HG03064 (cell line): ENCODE measurements around the gene DDX41.
"Not testable (repeated sequence)": the region's sequence is repeated elsewhere in the genome, so short reads cannot be mapped to it uniquely, and the experiment has no call there.

ENCODE experiments used
- ATAC-seq: cut with Tn5 transposase; IDR thresholded peaks from one replicate; pipeline ENCODE4 v1.9.1; 2021; ENCODE audit warnings: low read depth; ENCODE audit not compliant: unreplicated experiment

DDX41 gene

GRCh38 chr5:177487144-177487543 is 29.6 kb downstream of the DDX41 start:
- no peak for ATAC-seq

DNA sequence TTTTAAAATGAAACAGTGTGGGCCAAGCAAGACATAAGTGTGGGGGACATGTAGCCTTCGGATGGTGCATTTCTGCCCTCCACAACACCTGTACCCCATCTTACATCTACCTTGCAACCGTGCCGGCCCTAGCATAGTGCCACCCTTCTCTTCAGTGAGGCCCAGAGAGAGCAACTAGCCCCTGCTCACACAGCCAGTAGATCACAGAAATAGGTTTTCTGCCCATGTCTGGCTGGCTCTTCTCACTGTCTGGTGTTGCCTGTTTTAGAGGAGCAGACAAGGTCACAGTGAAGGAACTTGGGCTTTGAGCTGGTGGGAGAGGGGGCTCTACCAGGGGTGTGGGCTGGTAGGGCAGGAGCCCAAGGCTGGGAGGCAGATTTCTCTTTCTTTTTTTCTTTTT is 30.5 kb downstream of the DDX41 start:
- ATAC-seq: no peak

DNA sequence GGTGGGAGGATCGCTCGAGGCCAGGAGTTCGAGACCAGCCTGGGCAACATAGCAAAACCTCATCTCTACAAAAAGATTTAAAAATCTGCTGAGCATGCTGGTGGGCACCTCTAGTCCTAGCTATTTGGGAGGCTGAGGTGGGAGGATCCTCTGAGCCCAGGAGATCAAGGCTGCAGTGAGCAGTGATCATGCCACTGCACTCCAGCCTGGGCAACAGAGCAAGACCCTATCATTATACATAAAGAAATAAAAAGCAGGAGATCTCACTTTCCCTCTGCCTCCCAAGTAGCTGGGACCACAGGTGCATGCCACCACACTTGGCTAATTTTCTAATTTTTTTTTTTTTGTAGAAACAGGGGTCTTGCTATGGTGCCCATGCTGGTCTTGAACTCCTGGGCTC is 31.0 kb downstream of the DDX41 start:
- not testable (repeated sequence) for ATAC-seq

GRCh38 chr5:177484902-177485549 is 31.7 kb downstream of the DDX41 start:
- ATAC-seq: no peak

DNA sequence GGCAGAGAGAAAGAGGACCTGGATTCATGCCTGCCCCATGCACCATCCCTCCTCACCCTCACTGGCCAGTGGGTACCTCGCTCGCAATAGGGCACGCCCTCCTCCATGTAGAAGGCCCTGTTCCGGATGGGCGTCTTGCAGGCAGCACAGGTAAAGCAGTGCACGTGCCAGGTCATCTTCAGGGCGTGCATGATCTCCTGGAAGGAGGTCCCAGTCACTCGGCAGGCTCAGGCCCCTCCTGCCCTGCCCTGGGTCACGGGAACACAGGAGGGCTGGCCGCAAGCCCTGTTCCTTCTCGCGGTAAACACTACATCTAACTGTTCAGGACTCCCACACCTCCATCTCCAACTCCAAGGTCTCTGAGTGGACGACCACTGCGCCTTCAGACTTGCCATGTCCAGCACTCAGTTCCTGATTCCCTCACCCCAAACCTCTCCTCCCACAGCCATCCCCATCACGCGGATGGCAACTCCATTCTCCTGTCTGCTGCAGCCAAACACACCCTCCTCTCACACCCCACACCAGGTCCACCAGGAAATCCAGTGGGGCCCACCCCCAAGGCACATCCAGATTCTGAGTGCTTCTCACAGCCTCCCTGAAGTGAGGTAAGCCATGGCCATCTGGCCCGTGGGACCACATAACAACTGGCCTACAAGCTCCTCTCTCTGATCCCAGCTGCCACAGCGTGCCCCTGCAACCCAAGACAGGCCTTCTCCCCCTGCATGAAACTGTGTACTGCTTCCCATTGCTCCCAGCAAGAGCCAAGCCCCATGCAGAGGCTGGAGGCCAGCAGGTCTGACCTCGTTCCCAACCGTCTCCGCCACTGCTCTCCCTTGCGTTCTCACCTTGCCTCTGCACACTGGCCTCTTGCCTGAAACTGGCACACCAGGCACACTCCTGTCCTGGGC is 32.5 kb downstream of the DDX41 start:
- no peak for ATAC-seq

GRCh38 chr5:177483042-177483441 is 33.7 kb downstream of the DDX41 start:
- no peak for ATAC-seq

GRCh38 chr5:177482359-177482795 is 34.4 kb downstream of the DDX41 start:
- no peak for ATAC-seq

DNA sequence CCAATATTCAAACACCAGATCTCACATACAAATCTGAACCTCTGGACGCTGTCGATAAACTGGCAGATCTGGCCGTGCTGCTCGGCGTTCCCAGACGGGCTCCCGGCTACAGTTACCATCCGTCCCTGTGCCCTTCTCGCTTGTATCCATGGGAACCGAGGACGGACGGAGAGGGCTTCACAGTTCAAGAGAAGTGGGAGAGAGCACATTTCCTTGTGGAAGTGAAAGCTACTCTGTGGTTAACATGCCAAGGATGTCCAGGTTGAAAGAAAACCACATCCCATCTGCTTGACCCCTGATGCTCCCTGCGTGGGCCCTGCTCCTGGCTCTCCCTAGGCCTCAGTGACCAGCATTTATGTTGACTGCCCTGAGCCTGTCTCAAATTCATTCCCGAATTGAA is 37.0 kb downstream of the DDX41 start:
- ATAC-seq: no peak

GRCh38 chr5:177478711-177479646 is 37.8 kb downstream of the DDX41 start:
- ATAC-seq: no peak

- ATAC-seq: no peak
These were observed 38.9 kb downstream of the DDX41 start for GRCh38 chr5:177477701-177478477.

GRCh38 chr5:177476531-177477233 is 40.1 kb downstream of the DDX41 start:
- ATAC-seq: no peak

DNA sequence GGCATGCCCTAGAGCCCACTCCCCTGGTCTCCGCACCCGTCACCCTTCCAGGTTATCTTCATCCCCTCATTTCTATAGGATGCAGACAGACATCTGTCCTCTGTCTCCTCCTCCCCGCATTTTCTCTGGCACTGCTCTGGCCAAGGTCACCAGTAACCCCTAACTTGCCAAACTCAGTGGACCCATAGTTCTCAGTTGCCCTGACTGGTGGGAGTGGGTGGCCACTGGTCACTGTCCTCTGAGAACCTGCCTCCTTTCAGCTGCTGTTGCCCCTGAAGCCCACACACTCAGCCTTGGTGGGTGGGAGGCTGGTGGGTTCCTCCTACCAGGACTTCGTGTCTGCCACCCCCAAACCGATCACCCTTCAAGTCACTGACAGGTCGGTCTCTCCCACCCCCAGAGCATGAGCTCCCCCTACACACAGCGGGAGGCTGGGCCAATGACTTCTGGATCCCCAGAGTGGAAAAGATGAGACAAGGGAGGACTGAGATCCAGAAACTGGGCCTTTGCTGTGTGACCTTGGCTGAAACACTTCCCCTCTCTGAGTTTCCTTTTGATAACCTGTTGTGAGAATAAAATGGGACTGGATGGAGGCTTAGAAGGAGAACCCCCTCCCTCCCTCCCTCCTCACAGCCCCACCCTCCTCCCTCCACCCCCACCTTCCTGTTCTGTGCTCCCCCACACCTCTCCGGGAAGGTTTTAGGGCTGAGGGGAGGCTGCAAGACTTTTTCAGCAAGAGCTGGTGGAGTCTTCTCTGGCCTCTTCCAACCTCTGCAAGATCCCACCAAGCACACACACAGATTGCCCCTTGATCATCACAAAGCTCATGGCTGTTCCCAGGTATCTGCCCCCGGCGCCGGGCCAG is 41.0 kb downstream of the DDX41 start:
- ATAC-seq: no peak

DNA sequence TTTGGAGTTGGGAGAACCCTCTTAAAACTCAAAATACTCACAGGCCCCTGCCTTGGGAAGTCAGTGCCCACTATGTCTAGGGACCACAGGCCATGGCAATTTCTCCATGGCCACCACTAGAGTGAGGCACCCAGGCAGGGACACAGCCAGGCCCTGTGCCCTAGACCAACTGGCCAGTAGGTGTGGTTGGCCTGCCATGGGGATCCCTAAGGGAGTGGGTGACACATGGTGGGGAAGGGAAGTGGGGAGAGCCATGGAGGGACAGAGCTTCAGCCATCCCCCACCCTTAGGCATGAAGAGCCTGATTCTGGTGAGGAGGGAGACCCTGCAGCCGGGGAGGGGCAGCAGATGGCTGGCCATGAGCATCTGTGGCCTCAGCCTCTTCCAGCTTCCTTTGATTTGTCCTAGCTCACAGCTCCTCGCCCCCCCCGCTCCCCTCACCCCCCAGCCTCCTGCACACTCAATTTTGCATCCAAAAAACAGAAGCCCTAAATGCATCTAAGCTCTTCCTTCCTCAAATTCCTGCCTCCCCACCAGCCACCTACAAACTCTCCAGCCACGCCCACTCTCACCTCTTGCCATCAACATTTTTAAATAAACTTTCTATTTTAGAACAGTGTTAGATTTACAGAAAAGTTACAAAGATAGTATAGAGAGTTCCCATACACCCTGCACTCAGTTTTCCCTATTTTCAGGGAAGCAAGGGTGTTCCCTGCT is 41.8 kb downstream of the DDX41 start:
- ATAC-seq: no peak

- no peak for ATAC-seq
These were observed 42.7 kb downstream of the DDX41 start for GRCh38 chr5:177474002-177474476.

DNA sequence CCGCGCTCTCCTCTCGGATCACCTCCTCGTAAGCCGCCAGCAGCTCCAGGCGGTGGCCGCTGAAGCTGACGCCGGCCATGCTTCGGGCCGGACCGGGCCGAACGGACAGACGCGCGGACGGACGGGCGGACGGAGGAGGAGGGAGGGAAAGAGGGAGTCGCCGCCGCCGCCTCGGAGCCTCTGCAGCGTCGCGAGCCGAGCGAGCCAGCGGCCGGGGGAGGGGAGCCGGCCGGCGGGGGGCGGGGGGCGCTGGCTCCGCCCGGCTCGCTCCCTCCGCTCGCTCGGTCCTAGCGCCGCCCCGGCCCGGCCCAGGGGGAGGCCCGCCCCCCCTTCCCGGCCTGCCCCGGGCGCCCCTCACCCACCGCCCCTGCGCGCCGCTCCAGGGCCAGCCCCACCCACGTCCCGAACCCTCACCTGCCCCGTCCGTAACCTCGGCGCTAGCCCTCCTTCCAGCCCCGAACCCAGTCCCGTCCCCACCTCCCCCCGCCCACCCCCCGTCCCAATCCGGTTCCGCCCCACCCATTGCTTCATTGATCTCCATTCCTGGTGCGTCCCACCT is 43.2 kb downstream of the DDX41 start, which contains the start of gene DBN1:
Gene DBN1 (minus strand): TSS at position 192 of the 559 bp plus-strand sequence. CDS start 113 bp downstream, at position 79.
- no peak for ATAC-seq

DNA sequence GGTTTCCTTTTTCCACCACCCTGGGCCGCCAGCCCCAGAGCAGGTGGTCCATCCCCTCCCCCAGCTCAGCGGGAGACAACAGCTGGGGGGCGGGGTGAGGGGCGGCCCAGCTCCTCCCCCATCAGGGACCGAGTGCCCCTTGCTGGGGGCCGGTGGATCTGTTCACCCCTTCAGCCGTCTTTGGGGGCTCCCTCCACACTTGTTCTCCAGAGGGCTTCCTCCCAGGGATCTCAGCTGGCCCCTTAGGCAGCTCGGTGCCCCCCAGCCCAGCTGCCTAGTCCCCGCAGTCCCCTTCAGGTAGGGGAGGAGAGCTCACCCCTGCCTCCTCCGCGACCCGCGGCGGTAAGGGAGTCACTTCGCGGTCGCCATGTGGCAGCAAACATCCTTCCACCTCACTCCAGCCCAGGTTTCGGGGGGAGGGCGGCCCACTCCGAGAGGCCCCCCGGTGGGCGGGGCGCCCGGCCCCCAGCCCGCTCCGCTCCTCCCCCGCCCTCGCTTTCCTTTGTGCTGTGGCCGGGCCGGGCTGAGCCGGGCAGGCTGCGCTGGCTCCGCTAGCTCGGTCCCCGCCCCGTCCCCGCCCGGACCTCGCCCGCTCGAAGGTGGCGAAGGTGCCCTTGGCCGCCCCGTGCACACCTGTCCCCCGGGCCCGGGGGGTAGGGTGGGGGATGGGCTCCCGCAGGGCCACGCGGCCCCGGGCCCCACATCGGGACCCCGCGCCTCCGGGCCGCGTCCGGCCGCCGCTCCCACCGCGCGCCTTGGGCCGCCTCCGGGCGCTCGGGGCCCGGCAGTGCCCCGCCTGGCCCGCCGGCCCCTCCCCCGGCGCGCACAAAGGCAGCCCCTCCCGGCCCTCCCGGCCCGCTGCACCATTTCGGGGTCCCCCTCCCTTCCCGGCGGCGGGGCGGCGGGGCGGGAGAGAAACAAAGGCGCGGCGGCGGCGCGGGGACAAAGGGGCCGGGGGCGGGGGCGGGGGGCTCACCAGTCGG is 44.0 kb downstream of the DDX41 start:
- no peak for ATAC-seq
